Endothelial cell of umbilical vein (primary cell): ENCODE results near the gene ZBED5. TPM values are rescaled to one million over a fixed set of nuclear protein-coding genes. Genes with fewer than 3 reads are reported as not detected.

Experiments used
- BruUV-seq: library from RNA; stranded (reverse); fragments of 400-500 nt; replicated peaks from 2 replicates; lab custom pipeline; 2021; lab: Mats Ljungman, UMichigan
- CTCF ChIA-PET: fragments of 300-600, 350-600 bp; sonication (Branson Sonifier 250); formaldehyde crosslinking; loops from one replicate; lab custom pipeline; 2021; ENCODE audit warnings: antibody characterized with exemption, inconsistent platforms; lab: Charles Lee
- POLR2A ChIA-PET: fragments of 300-600, 350-600 bp; sonication (Branson Sonifier 250); formaldehyde crosslinking; loops from one replicate; lab custom pipeline; 2021; ENCODE audit warnings: antibody characterized with exemption, inconsistent platforms; lab: Charles Lee
- DNase-seq: peaks from one replicate; pipeline ENCODE4 v3.0.0-alpha.2; 2011; ENCODE audit warnings: low read depth, low spot score
- FAIRE-seq: peaks from 2 replicates; lab custom pipeline; 2011; peaks lifted over from hg19 to GRCh38; lab: Jason Lieb, UNC
- H2AFZ ChIP-seq: 2 replicates; pipeline ENCODE4 v1.6.0; 2012; ENCODE audit warnings: low read depth, low read length, control low read depth, inconsistent platforms
- H3K27ac ChIP-seq: 2 replicates; pipeline ENCODE4 v1.5.1; 2011; ENCODE audit warnings: low read depth, mild to moderate bottlenecking, control low read depth, low read length, moderate library complexity; ENCODE audit not compliant: insufficient read depth
- H3K27me3 ChIP-seq, 2 experiments: 2 replicates each; pipeline versions ENCODE4 v1.6.0 to v1.6.1; 2011; ENCODE audit warnings: low read length in 2 of 2, mixed read lengths in 1 of 2; ENCODE audit not compliant: control insufficient read depth in 2 of 2, insufficient read depth in 2 of 2
- H3K36me3 ChIP-seq, 2 experiments: 2 replicates in 1 of 2; 3 replicates in 1 of 2; pipeline ENCODE4 v1.5.1; 2011; ENCODE audit warnings: low read length in 2 of 2, mild to moderate bottlenecking in 1 of 2, moderate library complexity in 1 of 2; ENCODE audit not compliant: control insufficient read depth in 2 of 2, insufficient read depth in 2 of 2; ENCODE audit errors: extremely low read depth in 1 of 2
- H3K4me1 ChIP-seq: 3 replicates; pipeline ENCODE4 v1.5.1; 2011; ENCODE audit warnings: mild to moderate bottlenecking, low read length; ENCODE audit not compliant: control insufficient read depth, insufficient read depth; ENCODE audit errors: extremely low read depth
- H3K4me2 ChIP-seq: 2 replicates; pipeline ENCODE4 v1.6.1; 2011; ENCODE audit warnings: low read length, control low read depth, mixed read lengths; ENCODE audit not compliant: insufficient read depth
- H3K4me3 ChIP-seq, 3 experiments: fragments of 200-600 bp in 1 of 3; sonication (generic), shearing (Covaris generic) in 1 of 3; replicated peaks in 1 of 3; 2 replicates each; pipeline ENCODE4 v1.5.1; 2011 to 2016; ENCODE audit warnings: control low read depth in 3 of 3, low read length in 3 of 3, mild to moderate bottlenecking in 2 of 3, inconsistent platforms in 1 of 3, low read depth in 1 of 3, moderate library complexity in 1 of 3; ENCODE audit not compliant: insufficient read depth in 1 of 3
- H3K79me2 ChIP-seq: 2 replicates; pipeline ENCODE4 v1.6.0; 2012; ENCODE audit warnings: low read length, inconsistent platforms; ENCODE audit not compliant: control insufficient read depth, insufficient read depth
- H3K9ac ChIP-seq: replicated peaks from 2 replicates; pipeline ENCODE3; 2011; ENCODE audit warnings: low read length, control low read depth; ENCODE audit not compliant: insufficient read depth; ENCODE audit errors: extremely low read depth
- H3K9me1 ChIP-seq: replicated peaks from 3 replicates; pipeline ENCODE4 v1.6.0; 2011; ENCODE audit warnings: mild to moderate bottlenecking, low read length; ENCODE audit not compliant: control insufficient read depth, insufficient read depth; ENCODE audit errors: extremely low read depth
- H3K9me3 ChIP-seq: replicated peaks from 2 replicates; pipeline ENCODE4 v1.5.1; 2012; ENCODE audit warnings: low read length, inconsistent platforms; ENCODE audit not compliant: control insufficient read depth, insufficient read depth
- H4K20me1 ChIP-seq: replicated peaks from 2 replicates; pipeline ENCODE3; 2011; ENCODE audit warnings: mild to moderate bottlenecking, low read length; ENCODE audit not compliant: control insufficient read depth, insufficient read depth; ENCODE audit errors: extremely low read depth
- CTCF ChIP-seq, 2 donors: IDR thresholded peaks; 1 replicate in 1 of 2; 2 replicates in 1 of 2; pipeline ENCODE4 v1.5.1; 2011; ENCODE audit warnings: low read length in 2 of 2, mild to moderate bottlenecking in 2 of 2, moderate library complexity in 2 of 2, control low read depth in 1 of 2, inconsistent platforms in 1 of 2, low read depth in 1 of 2; ENCODE audit not compliant: insufficient read depth in 1 of 2; ENCODE audit errors: extremely low read depth in 1 of 2
- EZH2 ChIP-seq: IDR thresholded peaks from 2 replicates; pipeline ENCODE4 v1.6.1; 2012; ENCODE audit warnings: borderline replicate concordance, low read depth, mild to moderate bottlenecking, moderate library complexity, low read length, inconsistent platforms; ENCODE audit not compliant: severe bottlenecking
- FOS ChIP-seq: IDR thresholded peaks from 2 replicates; pipeline ENCODE4 v1.6.1; 2011; ENCODE audit warnings: mild to moderate bottlenecking, low read length, moderate library complexity, borderline replicate concordance; ENCODE audit not compliant: insufficient read depth
- GATA2 ChIP-seq: IDR thresholded peaks from 2 replicates; pipeline ENCODE4 v1.7.0; 2011; ENCODE audit warnings: low read depth, mild to moderate bottlenecking, moderate library complexity, mixed read lengths, low read length; ENCODE audit not compliant: insufficient read length, insufficient read depth
- JUN ChIP-seq: IDR thresholded peaks from 2 replicates; pipeline ENCODE4 v1.6.1; 2011; ENCODE audit warnings: borderline replicate concordance, low read depth; ENCODE audit not compliant: insufficient read length, insufficient read depth
- MYC ChIP-seq: IDR thresholded peaks from one replicate; pipeline ENCODE4 v1.6.1; 2011; ENCODE audit warnings: mild to moderate bottlenecking, low read depth, low read length
- POLR2A ChIP-seq: IDR thresholded peaks from 2 replicates; pipeline ENCODE4 v1.6.1; 2012; ENCODE audit warnings: low read depth, mild to moderate bottlenecking, control low read depth, low read length
- POLR2AphosphoS5 ChIP-seq: IDR thresholded peaks from 2 replicates; pipeline ENCODE4 v1.6.1; 2012; ENCODE audit warnings: low read depth, mild to moderate bottlenecking, control low read depth, low read length, moderate library complexity; ENCODE audit not compliant: insufficient read depth
- dilution Hi-C: fragments of 300-500 bp; cut with MboI; formaldehyde crosslinking; loops from one replicate; pipeline ENCODE4 v1.15.0; 2019; ENCODE audit warnings: low sequenced_read_pairs; ENCODE audit not compliant: extremely low pct_ligation_motif_present
- intact Hi-C: fragments of 100-400 bp; cut with micrococcal nuclease; formaldehyde crosslinking; loops from one replicate; pipeline ENCODE4 v1.10.0; 2022
- polyA plus RNA-seq, 4 experiments: library from polyadenylated mRNA; depleted of rRNA in 3 of 4; stranded (reverse) in 3 of 4; unstranded in 1 of 4; fragments of >200 nt; gene quantifications; 2 replicates each; pipeline versions ENCODE4 v1.2.1 to v1.2.3, GENCODE V29; 2011 to 2012; ENCODE audit warnings: missing spikeins in 1 of 4
- total RNA-seq: library from RNA; stranded (reverse); gene quantifications from 2 replicates; pipeline ENCODE4 v1.2.3, GENCODE V29; 2021
- TF ChIP-seq, protein P1 (sequence below): IDR thresholded peaks from 2 replicates; pipeline ENCODE4 v1.6.1; 2011; ENCODE audit not compliant: insufficient read depth, insufficient read length

The ZBED5 gene
- total and polyA plus RNA-seq, 2 donors (not counting 3 experiments of a cell fraction or from before 2014, with no cell fraction given) = 41.2 to 59.4 TPM

DNA sequence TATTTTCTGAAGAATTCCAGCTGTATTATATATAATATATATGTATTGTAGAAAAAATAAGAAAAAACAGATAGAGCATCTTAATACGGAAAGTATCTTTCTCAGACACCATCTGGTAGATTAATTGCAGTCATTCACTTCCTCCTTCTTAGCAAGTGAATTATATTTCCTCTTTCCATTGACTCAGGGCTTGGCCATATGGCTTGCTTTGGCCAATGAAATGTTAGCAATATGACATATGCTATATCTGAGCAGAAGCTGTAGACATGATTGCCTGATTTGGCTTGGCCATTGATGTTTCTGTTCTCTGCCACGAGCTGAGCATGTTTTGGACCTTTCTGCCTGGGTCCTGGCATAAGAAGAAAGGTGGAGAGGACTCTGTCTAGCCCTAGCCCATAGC is 34.4 kb upstream of the ZBED5 start:
- dilution Hi-C loops = no loop called here
- no peak for FAIRE-seq

DNA sequence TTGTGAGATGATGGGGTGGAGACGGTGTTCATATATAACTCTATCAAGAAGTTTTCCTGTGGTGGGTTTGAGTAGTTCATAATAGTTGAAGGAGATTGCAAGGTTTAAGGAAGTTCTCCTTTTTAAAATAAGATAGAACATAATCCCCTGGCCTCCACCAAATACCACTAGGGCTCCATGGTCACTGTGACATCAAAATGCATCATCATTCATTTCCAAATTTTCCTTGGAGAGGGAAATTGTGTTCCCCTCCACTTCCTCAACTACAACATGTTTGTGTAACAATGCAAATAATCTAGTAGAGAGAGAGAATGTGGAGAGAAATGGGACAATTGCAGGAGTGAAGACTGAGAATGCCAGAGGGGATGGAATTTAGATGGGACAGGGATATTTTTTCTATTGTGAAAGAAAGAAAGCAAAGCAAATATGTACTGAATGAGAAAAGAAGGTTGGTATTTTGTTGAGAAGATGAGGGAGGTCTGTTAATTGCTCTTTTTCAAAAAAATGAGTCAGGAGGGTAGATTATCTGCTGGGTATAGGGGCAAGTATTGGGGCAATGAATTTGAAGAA is 33.4 kb upstream of the ZBED5 start:
- CTCF ChIA-PET = interaction anchor here (1.0 kb wide), 1 partner anchor 13 kb away, joined by 4 read pairs; no protein-coding TSS in a partner anchor
- no peaks in the 10 kb centered on the region for H3K27me3 ChIP-seq
- no peaks in the 10 kb centered on the region for H3K9me3 ChIP-seq
- H3K9ac ChIP-seq = no peak overlapping the region
- H3K4me2 ChIP-seq = no peak overlapping the region
- no peak overlapping the region for H3K27ac ChIP-seq
- TF ChIP-seq POLR2AphosphoS5 (no peak), FOS (no peak), MYC (no peak), GATA2 (no peak), EZH2 (no peak), JUN (no peak), CTCF (IDR thresholded peaks at IDR 0.05; ENCODE audit: extremely low read depth in 1 of 2, insufficient read depth in 1 of 2, low read depth in 1 of 2, low read length in 2 of 2) (no peak), POLR2A (no peak)
- TF ChIP-seq, protein P1, sequence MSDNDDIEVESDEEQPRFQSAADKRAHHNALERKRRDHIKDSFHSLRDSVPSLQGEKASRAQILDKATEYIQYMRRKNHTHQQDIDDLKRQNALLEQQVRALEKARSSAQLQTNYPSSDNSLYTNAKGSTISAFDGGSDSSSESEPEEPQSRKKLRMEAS = no peak
- H3K9me1 ChIP-seq = no peaks in the 10 kb centered on the region
- FAIRE-seq (no peak), DNase-seq (no peak)
- H4K20me1 ChIP-seq = no peaks in the 10 kb centered on the region
- no peak overlapping the region for H2AFZ ChIP-seq
- no TSS peak for BruUV-seq
- H3K4me3 ChIP-seq = no peak overlapping the region
- intact Hi-C loops (no loop called here), dilution Hi-C loops (no loop called here)
- POLR2A ChIA-PET = no interaction called here
- no peaks in the 10 kb centered on the region for H3K4me1 ChIP-seq
- H3K79me2 ChIP-seq = no peaks in the 10 kb centered on the region
- H3K36me3 ChIP-seq = no peaks in the 10 kb centered on the region

More for the DNA sequence above, 34.4 kb upstream of the ZBED5 start:
- H3K79me2 ChIP-seq = no peaks in the 10 kb centered on the region
- no peak overlapping the region for H3K4me2 ChIP-seq
- BruUV-seq = no TSS peak
- H3K27me3 ChIP-seq = no peaks in the 10 kb centered on the region
- no peaks in the 10 kb centered on the region for H4K20me1 ChIP-seq
- no peak overlapping the region for H3K4me3 ChIP-seq
- no peaks in the 10 kb centered on the region for H3K9me3 ChIP-seq
- ChIA-PET POLR2A (no interaction called here), CTCF (interaction anchor here (0.6 kb wide), 1 partner anchor 15 kb away, joined by 3 read pairs; no protein-coding TSS in a partner anchor)
- no peaks in the 10 kb centered on the region for H3K9me1 ChIP-seq
- H3K4me1 ChIP-seq = no peaks in the 10 kb centered on the region
- intact Hi-C loops = no loop called here
- H3K36me3 ChIP-seq = no peaks in the 10 kb centered on the region
- no peak overlapping the region for H2AFZ ChIP-seq
- DNase-seq = no peak
- H3K27ac ChIP-seq = no peak overlapping the region
- H3K9ac ChIP-seq = no peak overlapping the region
- TF ChIP-seq, protein P1 = no peak
